GM19324 (cell line): Measurements from ENCODE around the gene AMBRA1.
"Not testable (repeated sequence)": the region's sequence is repeated elsewhere in the genome, so short reads cannot be mapped to it uniquely, and the experiment has no call there.

ENCODE experiments used
- ATAC-seq: cut with Tn5 transposase; IDR thresholded peaks from one replicate; pipeline ENCODE4 v1.9.1; 2021; ENCODE audit warnings: mild to moderate bottlenecking, moderate library complexity; ENCODE audit not compliant: unreplicated experiment, low FRiP score

AMBRA1 gene

GRCh38 chr11:46373787-46374740, 219.8 kb downstream of the AMBRA1 start:
- no peak for ATAC-seq

- not testable (repeated sequence) for ATAC-seq
Observed at GRCh38 chr11:46372501-46372900, 221.3 kb downstream of the AMBRA1 start.

- ATAC-seq, result no peak
Observed at GRCh38 chr11:46372086-46372485, 221.7 kb downstream of the AMBRA1 start.

GRCh38 chr11:46371262-46371661, 222.6 kb downstream of the AMBRA1 start:
- ATAC-seq, result not testable (repeated sequence)

GRCh38 chr11:46370253-46370652, 223.6 kb downstream of the AMBRA1 start:
- ATAC-seq, result no peak

- no peak for ATAC-seq
Observed at GRCh38 chr11:46369458-46370152, 224.2 kb downstream of the AMBRA1 start.

GRCh38 chr11:46367916-46368267, 225.9 kb downstream of the AMBRA1 start:
- no peak for ATAC-seq

GRCh38 chr11:46367244-46367915, 226.4 kb downstream of the AMBRA1 start:
- ATAC-seq, result no peak

GRCh38 chr11:46366661-46367161, 227.1 kb downstream of the AMBRA1 start:
- no peak for ATAC-seq

GRCh38 chr11:46366260-46366659, 227.6 kb downstream of the AMBRA1 start:
- ATAC-seq, result no peak

- no peak for ATAC-seq
Observed at GRCh38 chr11:46364791-46365190, 229.0 kb downstream of the AMBRA1 start.

- no peak for ATAC-seq
Observed at GRCh38 chr11:46364056-46364455, 229.8 kb downstream of the AMBRA1 start.

- no peak for ATAC-seq
Observed at GRCh38 chr11:46363455-46364005, 230.3 kb downstream of the AMBRA1 start.

- ATAC-seq, result no peak
Observed at GRCh38 chr11:46363031-46363407, 230.8 kb downstream of the AMBRA1 start.

- no peak for ATAC-seq
Observed at GRCh38 chr11:46362156-46363030, 231.4 kb downstream of the AMBRA1 start.

GRCh38 chr11:46361283-46362155, 232.3 kb downstream of the AMBRA1 start:
- peak; percentile 81 for ATAC-seq

- no peak for ATAC-seq
Observed at GRCh38 chr11:46360878-46361277, 232.9 kb downstream of the AMBRA1 start.

GRCh38 chr11:46359953-46360352, 233.9 kb downstream of the AMBRA1 start:
- no peak for ATAC-seq

- ATAC-seq, result no peak
Observed at GRCh38 chr11:46357483-46357936, 236.3 kb downstream of the AMBRA1 start.
